Stimulated activated CD8-positive, alpha-beta memory T cell treated with anti-CD3 and anti-CD28 coated beads, Interleukin-12 subunit alpha, Interleukin-12 subunit beta, amount 100 ng/mL, for 24 hours (primary cell): ENCODE measurements around the gene MAGI2.

Experiments used
- DNase-seq: peaks from one replicate; pipeline ENCODE4 v3.0.0-alpha.2; 2020; ENCODE audit errors: extremely low read depth

MAGI2 gene

GRCh38 chr7:78225534-78225933 is 1227.9 kb downstream of the MAGI2 start:
- no peak for DNase-seq

- no peak for DNase-seq
Observed at GRCh38 chr7:78224923-78225322, 1228.5 kb downstream of the MAGI2 start.

- DNase-seq, result no peak
Observed at GRCh38 chr7:78223598-78223997, 1229.9 kb downstream of the MAGI2 start.

DNA sequence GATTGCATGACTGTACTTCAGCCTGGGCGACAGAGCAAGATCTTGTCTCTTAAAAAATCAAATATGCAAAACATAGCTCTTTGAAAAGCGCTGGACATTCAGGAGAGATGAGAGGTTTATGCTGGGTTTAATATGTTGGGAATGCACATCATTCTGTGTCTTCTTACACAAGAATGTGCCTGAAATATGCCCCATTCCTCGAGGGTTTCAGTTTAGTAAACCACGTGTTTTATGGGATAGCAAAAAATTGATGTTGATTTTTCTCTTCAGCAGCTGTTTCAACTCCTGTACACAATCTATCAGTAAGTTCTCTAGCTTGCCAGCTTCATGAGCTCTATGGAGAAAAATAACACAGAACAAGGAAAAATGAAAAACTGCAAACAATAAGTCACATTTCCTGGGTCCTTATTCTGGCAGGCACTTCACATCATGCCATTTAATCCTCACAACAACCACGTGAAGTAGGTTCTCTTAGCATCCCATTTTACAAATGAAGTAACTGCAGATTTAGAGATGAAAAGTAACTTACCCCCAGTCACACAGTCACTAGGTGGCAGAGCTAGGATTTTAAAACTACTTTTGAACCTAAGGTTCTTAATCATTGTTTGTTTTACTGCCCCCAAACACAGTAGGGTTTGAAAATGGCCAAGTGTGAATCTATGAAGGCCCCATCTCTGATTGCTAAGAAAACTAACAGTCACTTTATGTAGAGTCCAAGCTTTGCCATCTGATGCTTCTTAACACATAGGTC is 1231.3 kb downstream of the MAGI2 start:
- DNase-seq, result no peak

DNA sequence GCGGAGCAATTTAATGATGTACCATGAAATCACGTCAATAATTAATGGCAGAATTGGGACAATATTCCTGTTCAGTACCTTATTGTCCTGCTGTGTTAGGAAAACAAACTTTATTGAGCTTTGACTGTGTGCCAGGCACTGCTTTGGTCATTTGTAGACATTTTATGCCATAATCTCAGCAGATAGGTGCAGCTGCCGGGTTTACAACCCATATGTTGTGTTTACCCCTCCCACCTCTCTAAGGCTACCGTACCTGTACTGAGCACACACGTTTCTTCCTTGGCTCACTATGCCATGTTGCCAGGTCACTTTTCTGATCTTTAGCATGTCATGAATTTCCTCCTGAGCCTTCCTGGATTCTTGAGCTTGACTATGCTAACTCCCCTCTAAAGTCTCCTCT is 1232.7 kb downstream of the MAGI2 start:
- DNase-seq, result no peak

GRCh38 chr7:78218876-78219275 is 1234.6 kb downstream of the MAGI2 start:
- DNase-seq, result no peak

DNA sequence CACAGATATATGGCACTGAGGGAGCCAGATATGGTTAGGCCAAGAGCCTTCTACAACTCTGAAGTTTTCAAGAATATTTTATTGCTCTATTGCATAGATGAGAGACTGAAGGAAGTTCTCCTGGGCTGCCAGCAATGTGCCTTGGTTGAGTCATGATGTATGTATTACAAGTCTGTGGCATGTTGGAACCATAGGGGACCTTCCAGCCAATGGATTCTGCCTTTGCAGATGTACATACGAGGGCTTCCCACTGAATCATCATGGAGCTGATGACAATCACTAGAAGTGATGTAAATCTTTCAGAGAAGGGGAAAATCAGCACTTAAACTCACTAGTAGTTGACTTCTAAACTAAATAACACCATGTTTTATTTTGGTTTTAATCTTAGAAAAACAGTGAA is 1235.4 kb downstream of the MAGI2 start:
- DNase-seq, result no peak

DNA sequence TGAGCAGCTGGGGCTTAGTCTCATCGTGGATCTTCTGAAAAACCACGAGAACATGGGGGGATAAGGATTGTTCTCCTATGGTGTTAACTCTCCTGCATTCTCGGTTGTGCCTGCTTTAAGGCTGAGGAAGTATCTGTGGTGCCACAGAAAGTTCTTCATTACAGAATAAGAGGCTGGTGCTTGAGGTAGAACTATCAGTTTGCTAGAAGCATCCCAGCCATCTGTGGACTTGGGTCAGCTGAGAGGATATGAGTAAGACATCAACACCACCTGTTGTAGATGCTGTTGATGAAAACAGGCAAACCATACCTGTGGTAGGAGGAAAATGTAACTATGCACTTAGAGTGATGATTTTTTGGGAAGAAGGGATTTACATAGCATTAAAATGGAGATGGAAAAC is 1238.3 kb downstream of the MAGI2 start:
- no peak for DNase-seq

- no peak for DNase-seq
Observed at GRCh38 chr7:78213402-78213801, 1240.1 kb downstream of the MAGI2 start.

DNA sequence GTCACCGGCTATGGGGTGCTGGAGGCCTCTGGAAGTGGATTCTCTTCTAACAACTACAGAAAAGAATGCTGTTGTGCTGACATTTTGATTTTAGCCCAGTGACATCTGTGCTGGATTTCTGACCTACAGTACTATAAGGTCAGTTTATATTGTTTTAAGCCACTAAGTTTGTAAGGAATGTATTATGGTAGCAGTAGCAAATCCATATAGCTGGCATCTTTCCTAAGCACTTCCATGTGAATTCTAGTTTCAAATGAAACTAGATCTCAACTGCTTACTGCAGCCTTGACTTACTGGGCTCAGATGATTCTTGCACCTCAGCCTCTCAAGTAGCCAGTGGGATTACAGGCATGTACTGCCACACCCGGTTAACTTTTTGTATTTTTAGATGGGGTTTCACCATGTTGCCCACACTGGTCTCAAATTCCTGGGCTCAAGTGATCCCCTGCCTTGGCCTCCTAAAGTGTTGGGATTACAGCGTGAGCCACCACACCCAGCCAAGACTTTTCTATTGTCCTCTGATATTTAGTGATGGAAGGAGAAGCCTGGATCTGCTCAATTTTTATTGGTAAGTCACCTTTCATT is 1240.9 kb downstream of the MAGI2 start:
- no peak for DNase-seq

DNA sequence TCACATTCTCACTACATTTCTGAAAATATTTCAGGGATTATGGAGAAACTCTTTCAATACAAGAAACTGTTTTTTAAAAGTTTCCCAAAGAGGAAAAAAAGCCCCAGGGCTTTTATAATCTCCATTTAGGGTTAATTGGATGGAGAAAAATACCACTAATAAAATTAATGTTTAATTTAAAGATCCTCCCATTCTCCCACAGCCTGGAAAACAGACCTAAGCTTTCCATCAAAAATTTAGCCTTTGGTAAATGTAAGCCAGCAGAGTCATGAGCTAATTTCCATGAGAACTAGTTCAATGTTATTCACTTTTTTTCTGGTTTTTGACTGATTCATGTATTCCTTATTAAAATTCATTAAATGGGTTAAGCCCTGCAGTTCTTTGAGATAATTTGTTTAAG is 1246.2 kb downstream of the MAGI2 start:
- DNase-seq, result no peak

GRCh38 chr7:78206769-78207168 is 1246.7 kb downstream of the MAGI2 start:
- DNase-seq, result no peak

DNA sequence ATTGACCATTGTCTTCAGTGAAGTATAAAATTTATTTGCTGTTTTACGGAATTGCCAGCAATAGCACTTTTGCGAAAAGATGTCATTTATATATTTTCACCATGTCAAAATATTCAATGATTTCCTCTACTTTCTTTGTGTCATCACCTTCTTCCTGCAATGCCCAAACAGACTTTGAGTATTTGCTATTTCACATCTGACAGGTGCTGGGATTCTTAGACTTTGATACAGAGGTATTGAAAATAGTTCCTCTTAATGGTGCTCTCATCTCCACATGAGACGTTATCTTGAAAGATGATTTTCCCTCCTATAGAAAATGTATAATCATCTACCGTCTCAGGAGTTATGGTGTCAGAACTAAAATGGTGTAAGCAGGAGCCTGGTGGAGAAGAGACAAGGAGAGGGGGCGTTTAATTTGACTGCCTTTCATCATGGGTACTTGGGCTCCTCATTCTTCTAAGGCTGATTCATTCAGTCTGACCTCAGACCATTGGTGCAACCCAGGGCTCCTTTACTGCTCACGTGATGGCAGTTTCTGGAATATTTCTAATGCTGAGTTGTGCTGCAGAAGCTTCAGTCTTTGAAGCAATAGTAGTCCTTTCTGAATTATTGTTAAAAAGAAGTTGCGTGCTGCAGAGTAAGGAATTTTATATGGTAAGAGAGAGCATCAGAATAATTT is 1250.3 kb downstream of the MAGI2 start:
- DNase-seq, result no peak

DNA sequence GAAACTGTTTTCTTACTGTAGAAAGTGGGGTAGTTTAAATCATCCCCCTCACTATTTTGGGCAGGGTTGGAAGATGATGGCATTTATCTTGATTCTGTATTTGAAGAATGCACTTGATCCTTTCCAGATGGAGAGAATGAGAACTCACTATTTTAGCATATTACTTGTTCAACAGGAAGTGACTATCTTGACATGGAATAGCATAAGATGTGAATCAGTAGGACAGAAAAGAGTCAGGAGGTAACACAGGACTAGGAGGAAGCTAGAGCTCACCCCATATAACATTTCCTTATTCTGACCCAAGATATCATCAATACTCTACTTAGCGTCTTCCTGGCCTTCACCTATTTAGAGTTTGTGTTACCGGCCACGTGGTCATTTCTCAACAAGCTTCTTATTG is 1254.7 kb downstream of the MAGI2 start:
- DNase-seq, result no peak

DNA sequence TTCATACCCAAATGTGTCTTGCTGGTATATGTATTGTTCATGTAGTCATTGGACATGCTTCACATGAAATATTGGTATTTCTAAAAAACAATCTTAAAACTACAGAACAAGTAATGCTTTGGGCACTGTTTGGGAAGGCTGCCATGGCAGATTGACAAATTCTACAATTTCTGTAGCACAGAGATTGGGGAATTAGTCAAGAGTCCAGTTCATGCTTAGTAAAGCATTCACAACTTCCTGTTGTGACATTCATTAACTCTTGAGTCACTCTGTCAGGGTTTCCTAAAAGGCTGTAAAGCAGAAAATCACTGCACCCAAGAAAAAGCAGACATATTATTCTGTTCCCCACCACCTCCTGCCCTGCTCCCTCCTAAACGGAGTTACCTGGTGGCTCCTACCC is 1256.0 kb downstream of the MAGI2 start:
- DNase-seq, result no peak

DNA sequence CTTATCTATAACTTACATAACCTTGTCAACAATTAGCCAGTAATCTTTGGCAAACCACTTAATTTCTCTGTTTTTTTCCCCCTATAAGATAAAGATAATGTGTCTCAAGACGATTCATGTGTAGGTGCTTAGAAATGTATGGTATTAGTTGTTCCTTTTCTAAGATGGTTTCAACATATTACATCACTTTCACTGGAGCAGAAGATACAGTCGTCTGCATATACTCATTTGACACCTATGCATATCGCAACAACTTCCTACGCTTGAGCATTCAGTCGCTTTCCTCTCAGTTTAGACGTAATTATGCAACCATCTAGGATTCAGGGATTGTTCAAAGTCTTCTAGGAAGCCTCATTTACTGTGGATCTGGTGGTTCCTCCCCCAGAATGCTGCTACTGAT is 1258.2 kb downstream of the MAGI2 start:
- DNase-seq, result no peak

- DNase-seq, result no peak
Observed at GRCh38 chr7:78194611-78195010, 1258.9 kb downstream of the MAGI2 start.

DNA sequence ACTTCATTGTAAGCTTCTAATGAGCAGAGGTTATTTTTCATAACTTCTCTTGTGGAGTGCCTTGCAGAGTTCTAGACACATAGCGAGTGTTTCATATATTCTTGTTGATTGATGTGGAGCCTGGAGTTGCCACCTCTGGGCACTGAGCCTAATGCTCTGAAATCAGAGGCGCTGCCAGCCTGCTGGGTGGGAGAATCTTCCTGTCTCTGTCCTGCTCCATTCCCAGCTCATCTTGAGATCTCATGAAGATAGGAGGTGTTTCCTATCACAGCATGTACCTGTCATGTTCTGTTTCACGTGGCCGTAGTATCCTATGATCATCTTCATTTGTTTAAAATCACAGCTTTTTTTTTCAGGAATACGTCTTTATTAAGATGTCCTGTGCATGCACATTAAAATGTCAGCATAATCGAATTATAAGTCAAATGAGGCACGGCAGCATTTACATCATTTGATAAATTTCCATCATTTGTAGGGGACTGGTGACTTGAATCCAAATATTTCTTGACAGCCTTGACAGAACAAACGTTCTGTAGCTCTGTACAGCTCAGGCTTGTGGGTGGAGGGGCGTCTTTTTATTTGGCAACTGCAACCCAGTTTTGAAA is 1261.9 kb downstream of the MAGI2 start:
- DNase-seq, result no peak

GRCh38 chr7:78189762-78190161 is 1263.7 kb downstream of the MAGI2 start:
- DNase-seq, result no peak

GRCh38 chr7:78185149-78185745 is 1268.2 kb downstream of the MAGI2 start:
- DNase-seq, result no peak

- DNase-seq, result no peak
Observed at GRCh38 chr7:78184299-78184698, 1269.2 kb downstream of the MAGI2 start.

GRCh38 chr7:78179827-78180477 is 1273.5 kb downstream of the MAGI2 start:
- no peak for DNase-seq
